Loucy (cell line): ENCODE data around the gene PKP1.

Experiments used
- H2AFZ ChIP-seq: fragments of 200-600 bp; sonication (generic); 2 replicates; pipeline ENCODE4 v1.6.0; 2016; ENCODE audit warnings: antibody characterized with exemption, mild to moderate bottlenecking, low read length, moderate library complexity
- H3F3A ChIP-seq: fragments of 200-600 bp; 2 replicates; pipeline ENCODE4 v1.6.0; 2016; ENCODE audit warnings: antibody characterized with exemption, low read depth, mild to moderate bottlenecking
- H3K27me3 ChIP-seq: fragments of 200-600 bp; sonication (generic); 2 replicates; pipeline ENCODE4 v1.6.1; 2014; ENCODE audit warnings: low read length, mild to moderate bottlenecking; ENCODE audit not compliant: insufficient read depth, poor library complexity, severe bottlenecking
- H3K36me3 ChIP-seq: fragments of 200-600 bp; sonication (generic); 2 replicates; pipeline ENCODE4 v1.6.1; 2016; ENCODE audit warnings: low read length; ENCODE audit not compliant: insufficient read depth
- H3K4me1 ChIP-seq: fragments of 200-600 bp; sonication (generic); 2 replicates; pipeline ENCODE4 v1.5.1; 2014; ENCODE audit warnings: low read length, mild to moderate bottlenecking; ENCODE audit not compliant: insufficient read depth, poor library complexity, severe bottlenecking
- H3K4me2 ChIP-seq: fragments of 200-600 bp; sonication (generic); 2 replicates; pipeline ENCODE4 v1.6.0; 2014; ENCODE audit warnings: antibody characterized with exemption, low read length, low read depth, mild to moderate bottlenecking; ENCODE audit not compliant: poor library complexity, severe bottlenecking
- H3K4me3 ChIP-seq: fragments of 200-600 bp; sonication (generic); 2 replicates; pipeline ENCODE4 v1.5.1; 2014; ENCODE audit warnings: low read length, mild to moderate bottlenecking, mixed read lengths; ENCODE audit not compliant: poor library complexity, severe bottlenecking
- H3K79me2 ChIP-seq: fragments of 200-600 bp; sonication (generic); 2 replicates; pipeline ENCODE4 v1.6.1; 2014; ENCODE audit warnings: low read length; ENCODE audit not compliant: insufficient read depth
- H3K9ac ChIP-seq: fragments of 200-600 bp; sonication (generic); 2 replicates; pipeline ENCODE4 v1.6.0; 2014; ENCODE audit warnings: mild to moderate bottlenecking, low read depth, low read length, moderate library complexity; ENCODE audit not compliant: poor library complexity, severe bottlenecking
- H3K9me2 ChIP-seq: fragments of 200-600 bp; sonication (generic); replicated peaks from 2 replicates; pipeline ENCODE4 v1.6.1; 2016; ENCODE audit warnings: low read depth, low read length, mixed read lengths
- H3K9me3 ChIP-seq: fragments of 200-600 bp; sonication (generic); 2 replicates; pipeline ENCODE4 v1.6.1; 2014; ENCODE audit warnings: mild to moderate bottlenecking, antibody characterized with exemption, low read length, low read depth; ENCODE audit not compliant: insufficient read depth
- H4K20me1 ChIP-seq: fragments of 200-600 bp; sonication (generic); 2 replicates; pipeline ENCODE4 v1.6.0; 2014; ENCODE audit warnings: antibody characterized with exemption, low read length, mild to moderate bottlenecking; ENCODE audit not compliant: insufficient read depth, poor library complexity, severe bottlenecking
- CTCF ChIP-seq: fragments of 200-600 bp; sonication (generic); conservative IDR thresholded peaks from 2 replicates; pipeline ENCODE4 v1.5.1; 2014; ENCODE audit warnings: mild to moderate bottlenecking, antibody characterized with exemption, low read length
- EZH2phosphoT487 ChIP-seq: fragments of 200-600 bp; IDR thresholded peaks from 2 replicates; pipeline ENCODE4 v1.6.1; 2018; ENCODE audit warnings: antibody characterized with exemption, mild to moderate bottlenecking, moderate library complexity, borderline replicate concordance

PKP1 gene

GRCh38 chr1:201281573-201281972 lies 1.7 kb upstream of the PKP1 start:
- no peaks in the 10 kb centered on the region for H3K4me1 ChIP-seq
- H3K4me2 ChIP-seq = no peak overlapping the region
- no peak for TF ChIP-seq EZH2phosphoT487
- TF ChIP-seq CTCF = no peak

GRCh38 chr1:201282216-201282615 lies 1.1 kb upstream of the PKP1 start:
- no peak overlapping the region for H3K4me3 ChIP-seq
- no peaks in the 10 kb centered on the region for H3K36me3 ChIP-seq
- H3K9me2 ChIP-seq = no peaks in the 10 kb centered on the region
- no peaks in the 10 kb centered on the region for H3F3A ChIP-seq
- no peaks in the 10 kb centered on the region for H3K27me3 ChIP-seq
- H3K79me2 ChIP-seq = no peaks in the 10 kb centered on the region
- H4K20me1 ChIP-seq = no peaks in the 10 kb centered on the region
- H3K9me3 ChIP-seq = no peaks in the 10 kb centered on the region
- no peaks in the 10 kb centered on the region for H3K4me1 ChIP-seq
- no peak overlapping the region for H3K4me2 ChIP-seq
- H2AFZ ChIP-seq = no peak overlapping the region
- TF ChIP-seq CTCF = no peak
- no peak for TF ChIP-seq EZH2phosphoT487
- H3K9ac ChIP-seq = no peak overlapping the region

More at GRCh38 chr1:201281573-201281972, 1.7 kb upstream of the PKP1 start:
- Histone ChIP-seq H3K27me3 (no peaks in the 10 kb centered on the region), H4K20me1 (no peaks in the 10 kb centered on the region), H3K4me3 (no peak overlapping the region), H3K9ac (no peak overlapping the region), H2AFZ (no peak overlapping the region), H3K9me3 (no peaks in the 10 kb centered on the region), H3K36me3 (no peaks in the 10 kb centered on the region), H3F3A (no peaks in the 10 kb centered on the region), H3K79me2 (no peaks in the 10 kb centered on the region), H3K9me2 (no peaks in the 10 kb centered on the region)

GRCh38 chr1:201283836-201284553 lies 689 bp downstream of the PKP1 start:
- Histone ChIP-seq H3K9me2 (no peaks in the 10 kb centered on the region), H4K20me1 (no peaks in the 10 kb centered on the region), H3K4me2 (no peak overlapping the region), H3F3A (no peaks in the 10 kb centered on the region), H3K79me2 (no peaks in the 10 kb centered on the region), H3K9me3 (no peaks in the 10 kb centered on the region), H3K36me3 (no peaks in the 10 kb centered on the region), H3K9ac (no peak overlapping the region), H2AFZ (no peak overlapping the region), H3K4me3 (no peak overlapping the region), H3K4me1 (no peaks in the 10 kb centered on the region), H3K27me3 (no peaks in the 10 kb centered on the region)
- TF ChIP-seq EZH2phosphoT487 (no peak), CTCF (no peak)
